RWPE2 (cell line): ENCODE data around the gene FGD4.

Experiments
- ATAC-seq: fragments of 200-7000 bp; cut with Tn5 transposase; 3 replicates; pipeline ENCODE4 v1.9.1; 2021; ENCODE audit warnings: low read depth
- DNase-seq: peaks from one replicate; pipeline ENCODE4 v3.0.0-alpha.2; 2020; ENCODE audit warnings: low spot score
- H3K27ac ChIP-seq: fragments of 450-650 bp; 2 replicates; pipeline ENCODE4 v1.5.1; 2017; ENCODE audit warnings: mild to moderate bottlenecking; ENCODE audit not compliant: poor library complexity, severe bottlenecking
- H3K27me3 ChIP-seq: fragments of 250-450 bp; sonication (Bioruptor Pico); 2 replicates; pipeline ENCODE4 v1.5.1; 2021; ENCODE audit warnings: mild to moderate bottlenecking, moderate library complexity; ENCODE audit not compliant: insufficient read depth, poor library complexity, severe bottlenecking
- H3K36me3 ChIP-seq: fragments of 250-450 bp; sonication (Bioruptor Pico); 2 replicates; pipeline ENCODE4 v1.5.1; 2020; ENCODE audit warnings: low read depth, mild to moderate bottlenecking, moderate library complexity
- H3K4me1 ChIP-seq: fragments of 250-450 bp; sonication (Bioruptor Pico); 2 replicates; pipeline ENCODE4 v1.5.1; 2021; ENCODE audit warnings: mild to moderate bottlenecking, moderate library complexity; ENCODE audit not compliant: insufficient read depth, poor library complexity, severe bottlenecking
- H3K4me3 ChIP-seq: fragments of 250-450 bp; sonication (Bioruptor Pico); 2 replicates; pipeline ENCODE4 v1.5.1; 2021; ENCODE audit warnings: mild to moderate bottlenecking, moderate library complexity; ENCODE audit not compliant: severe bottlenecking
- H3K9me3 ChIP-seq: fragments of 250-450 bp; sonication (Bioruptor Pico); 2 replicates; pipeline ENCODE4 v1.5.1; 2021; ENCODE audit warnings: mild to moderate bottlenecking, moderate library complexity; ENCODE audit not compliant: severe bottlenecking
- CTCF ChIP-seq: fragments of 450-650 bp; IDR thresholded peaks from one replicate; pipeline ENCODE4 v1.5.1; 2017; ENCODE audit warnings: mild to moderate bottlenecking, moderate library complexity; ENCODE audit not compliant: poor library complexity, severe bottlenecking

The FGD4 gene

GRCh38 chr12:32544893-32545292, 145.5 kb downstream of the FGD4 start:
- Histone ChIP-seq H3K4me3 (no peak overlapping the region), H3K27ac (no peak overlapping the region), H3K27me3 (no peaks in the 10 kb centered on the region), H3K9me3 (no peaks in the 10 kb centered on the region), H3K36me3 (no peaks in the 10 kb centered on the region), H3K4me1 (no peaks in the 10 kb centered on the region)
- TF ChIP-seq CTCF: no peak
- no peak for ATAC-seq
- DNase-seq: no peak

- H3K36me3 ChIP-seq: no peaks in the 10 kb centered on the region
- ATAC-seq (no peak), DNase-seq (no peak)
- H3K27ac ChIP-seq: no peak overlapping the region
- no peaks in the 10 kb centered on the region for H3K4me1 ChIP-seq
- no peaks in the 10 kb centered on the region for H3K9me3 ChIP-seq
- TF ChIP-seq CTCF: no peak
- no peaks in the 10 kb centered on the region for H3K27me3 ChIP-seq
- no peak overlapping the region for H3K4me3 ChIP-seq
Measured at GRCh38 chr12:32545413-32545980, 146.1 kb downstream of the FGD4 start.

- no peak for DNase-seq
- H3K27ac ChIP-seq: no peak overlapping the region
- H3K27me3 ChIP-seq: no peaks in the 10 kb centered on the region
- no peak for TF ChIP-seq CTCF
- no peaks in the 10 kb centered on the region for H3K4me1 ChIP-seq
- H3K9me3 ChIP-seq: no peaks in the 10 kb centered on the region
- H3K4me3 ChIP-seq: no peak overlapping the region
- no peaks in the 10 kb centered on the region for H3K36me3 ChIP-seq
- no peak for ATAC-seq
Measured at GRCh38 chr12:32546272-32546671, 146.9 kb downstream of the FGD4 start.

- Histone ChIP-seq H3K27me3 (no peaks in the 10 kb centered on the region), H3K4me1 (no peaks in the 10 kb centered on the region), H3K36me3 (no peaks in the 10 kb centered on the region), H3K27ac (no peak overlapping the region), H3K9me3 (no peaks in the 10 kb centered on the region), H3K4me3 (no peak overlapping the region)
- no peak for ATAC-seq
- TF ChIP-seq CTCF: no peak
- DNase-seq: no peak
Measured at GRCh38 chr12:32548691-32549281, 149.4 kb downstream of the FGD4 start.

GRCh38 chr12:32549675-32550079, 150.3 kb downstream of the FGD4 start:
- H3K27me3 ChIP-seq: no peaks in the 10 kb centered on the region

More at GRCh38 chr12:32549675-32550079, 150.3 kb downstream of the FGD4 start:
- DNase-seq (no peak), ATAC-seq (no peak)
- no peaks in the 10 kb centered on the region for H3K4me1 ChIP-seq
- no peak overlapping the region for H3K4me3 ChIP-seq
- no peaks in the 10 kb centered on the region for H3K9me3 ChIP-seq
- H3K36me3 ChIP-seq: no peaks in the 10 kb centered on the region
- no peak overlapping the region for H3K27ac ChIP-seq
- no peak for TF ChIP-seq CTCF
